Measurements from ENCODE around the gene EDIL3.

- TF ChIP-seq CTCF (IDR thresholded peaks at IDR 0.05) (no peak), EP300 (IDR thresholded peaks at IDR 0.05) (no peak)
Observed at GRCh38 chr5:84218546-84218945, 166.1 kb downstream of the EDIL3 start.

Data from upper lobe of left lung (tissue), 4 donors.